Activated CD4-positive, alpha-beta T cell treated with anti-CD3 and anti-CD28 coated beads for 24 hours (primary cell): ENCODE measurements around the gene DAZAP1.

Experiments used
- DNase-seq, 2 donors: peaks; one replicate each; pipeline ENCODE4 v3.0.0-alpha.2; 2020; ENCODE audit warnings: low read depth in 2 of 2

Gene DAZAP1

DNA sequence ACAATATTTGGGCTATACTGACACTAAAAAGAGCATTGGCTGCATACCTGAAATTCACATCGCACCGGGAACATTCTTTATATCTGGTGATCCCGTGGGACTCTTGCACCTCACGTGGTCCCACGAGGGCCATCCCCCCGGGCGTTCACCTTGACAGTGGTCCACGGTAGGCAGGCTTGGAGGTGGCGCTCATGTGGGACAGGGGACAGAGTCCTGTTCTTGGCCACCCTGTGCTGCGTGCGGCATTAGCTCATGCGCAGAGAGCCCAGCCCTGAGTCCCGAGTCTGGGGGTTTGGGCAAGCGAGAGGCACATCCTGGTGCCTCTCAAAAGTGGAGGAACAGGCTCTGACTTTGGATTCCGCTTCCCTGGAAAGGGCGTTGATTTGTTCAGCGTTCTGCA lies 13.5 kb upstream of the DAZAP1 start:
- DNase-seq: no peak

DNA sequence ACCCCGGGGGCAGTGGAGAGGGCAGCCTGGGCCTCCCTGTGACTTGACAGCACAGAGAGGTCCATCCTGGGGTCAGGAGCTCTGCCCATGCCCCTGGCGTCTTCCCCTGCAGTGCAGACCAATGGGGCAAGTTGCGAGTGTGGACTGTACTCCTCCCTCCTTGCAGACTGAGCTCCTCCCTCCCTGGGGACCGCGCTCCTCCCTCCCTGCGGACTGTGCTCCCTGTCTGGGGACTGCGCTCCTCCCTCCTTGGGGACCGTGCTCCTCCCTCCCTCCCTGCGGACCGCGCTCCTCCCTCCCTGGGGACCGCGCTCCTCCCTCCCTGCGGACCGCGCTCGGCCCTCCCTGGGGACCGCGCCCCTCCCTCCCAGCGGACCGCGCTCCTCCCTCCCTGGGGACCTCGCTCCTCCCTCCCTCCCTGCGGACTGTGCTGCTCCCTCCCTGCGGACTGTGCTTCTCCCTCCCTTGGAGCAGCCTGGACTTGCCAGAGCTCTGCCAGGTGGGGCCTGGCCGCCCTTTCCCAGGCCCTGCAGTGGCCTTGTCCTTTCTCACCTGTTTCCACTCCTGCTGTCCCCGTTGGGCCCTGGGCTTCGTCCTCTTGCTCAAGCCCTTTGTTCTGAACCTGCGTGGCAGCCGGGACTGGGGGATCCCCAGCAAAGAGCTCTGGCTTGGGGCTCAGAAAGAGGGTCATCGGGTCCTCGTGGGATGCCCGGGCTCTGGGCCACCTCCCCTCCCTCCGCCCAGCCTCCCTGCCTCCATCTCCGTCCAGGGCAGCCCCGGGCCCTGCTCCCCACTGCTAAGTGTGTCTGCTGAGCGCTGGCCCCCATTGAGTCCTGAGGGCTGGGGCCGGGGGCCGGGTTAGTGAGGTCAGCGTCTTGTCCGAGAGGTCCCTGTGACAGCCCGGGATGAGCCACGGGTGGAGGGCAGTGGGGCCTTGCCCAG lies 12.9 kb upstream of the DAZAP1 start:
- no peak for DNase-seq

DNA sequence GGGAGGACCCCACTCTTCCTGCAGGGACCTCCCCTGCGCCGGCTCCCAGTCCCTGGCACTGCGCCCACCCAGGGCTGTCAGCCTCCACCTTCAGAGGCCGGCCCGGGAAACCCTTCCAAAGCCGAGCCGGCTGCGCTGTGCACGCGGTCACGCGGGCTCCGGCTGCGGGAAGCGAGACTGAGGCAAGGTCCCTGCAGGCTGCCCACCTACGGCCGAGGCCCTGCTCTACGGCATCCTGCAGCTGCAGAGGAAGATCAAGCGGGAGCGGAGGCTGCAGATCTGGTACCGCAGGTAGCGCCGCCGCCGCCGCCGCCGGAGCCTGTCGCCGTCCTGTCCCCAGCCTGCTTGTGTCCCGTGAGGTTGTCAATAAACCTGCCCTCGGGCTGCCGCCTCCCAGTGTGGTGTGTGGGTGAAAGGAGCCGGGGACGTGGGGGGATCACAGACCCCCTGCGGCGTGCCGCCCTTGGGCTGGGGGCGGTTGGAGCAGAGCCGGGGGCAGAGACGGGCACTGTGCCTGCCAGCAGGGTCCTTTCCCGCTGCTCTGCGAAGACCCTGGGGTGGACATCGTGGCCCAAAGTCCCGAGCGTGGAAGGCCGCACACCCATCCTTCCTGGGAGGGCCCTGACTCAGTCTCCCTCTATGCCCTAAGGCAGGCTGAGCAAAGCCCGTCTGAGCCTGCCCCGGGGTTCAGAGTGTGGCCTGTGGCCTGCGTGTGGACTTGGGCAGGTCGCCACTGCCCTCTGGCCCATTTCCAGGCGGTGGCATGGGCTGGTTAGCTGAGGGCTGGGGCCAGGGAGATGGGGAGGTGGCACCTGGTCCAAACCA lies 12.0 kb upstream of the DAZAP1 start:
- DNase-seq: no peak

- no peak for DNase-seq
Observed at GRCh38 chr19:1396019-1396767, 11.2 kb upstream of the DAZAP1 start.

DNA sequence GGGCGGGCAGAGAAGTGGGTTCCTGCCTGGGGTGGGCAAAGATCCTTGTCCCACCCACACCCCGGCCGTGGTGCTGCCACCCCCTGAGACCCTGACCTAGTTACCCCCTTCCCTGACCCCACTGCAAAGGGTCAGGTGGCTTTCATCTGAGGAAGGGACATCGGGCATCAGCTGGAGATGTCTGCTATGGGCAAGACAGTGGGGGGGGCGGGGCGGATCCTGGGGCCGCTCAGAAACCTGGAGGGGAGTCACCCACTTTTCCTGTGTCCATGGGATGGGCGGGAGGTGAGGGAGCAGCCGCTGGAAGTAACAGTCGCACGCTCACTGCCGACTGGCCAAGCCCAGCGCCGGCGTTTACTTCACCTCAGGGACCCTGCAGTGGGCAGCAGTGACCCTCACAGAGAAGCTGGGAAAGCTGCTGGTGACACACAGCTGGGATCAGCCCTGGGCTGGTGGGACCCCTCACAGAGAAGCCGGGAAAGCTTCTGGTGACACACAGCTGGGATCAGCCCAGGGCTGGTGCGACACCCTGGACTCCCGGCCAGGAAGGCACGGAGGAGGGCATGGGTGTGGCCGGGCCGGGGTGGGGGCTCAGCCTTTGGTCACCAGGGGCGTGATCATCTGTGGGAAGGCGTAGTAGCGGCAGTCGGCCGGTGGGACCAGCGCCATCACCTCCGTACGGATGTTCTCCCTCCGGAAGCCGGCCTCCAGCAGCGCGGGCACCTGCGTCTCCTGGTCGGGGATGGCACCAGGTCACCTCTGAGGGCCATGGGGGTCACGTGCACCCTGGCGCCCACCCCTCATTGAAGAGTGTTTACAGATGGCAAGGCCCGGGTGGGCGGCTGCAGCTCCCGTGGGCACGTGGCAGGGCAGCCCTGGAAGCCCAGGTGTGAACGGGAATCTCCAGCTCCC lies 10.4 kb upstream of the DAZAP1 start:
- DNase-seq: no peak

DNA sequence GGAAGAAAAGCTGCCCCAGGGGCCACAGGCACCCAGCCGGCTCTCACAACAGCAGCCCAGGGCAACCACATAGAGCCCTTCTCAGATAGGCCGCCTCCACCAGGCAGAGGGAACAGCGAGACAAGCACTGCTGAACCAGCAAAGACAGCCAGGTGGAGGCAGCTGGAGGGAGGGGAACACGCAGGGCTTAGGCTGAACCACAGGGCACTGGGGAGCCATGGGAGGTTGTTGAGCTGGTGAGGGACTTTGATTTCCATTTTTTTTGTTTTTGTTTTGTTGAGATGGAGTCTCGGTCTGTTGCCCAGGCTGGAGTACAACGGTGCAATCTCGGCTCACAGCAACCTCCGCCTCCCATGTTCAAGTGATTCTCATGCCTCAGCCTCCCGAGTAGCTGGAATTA lies 9.5 kb upstream of the DAZAP1 start:
- DNase-seq: no peak

DNA sequence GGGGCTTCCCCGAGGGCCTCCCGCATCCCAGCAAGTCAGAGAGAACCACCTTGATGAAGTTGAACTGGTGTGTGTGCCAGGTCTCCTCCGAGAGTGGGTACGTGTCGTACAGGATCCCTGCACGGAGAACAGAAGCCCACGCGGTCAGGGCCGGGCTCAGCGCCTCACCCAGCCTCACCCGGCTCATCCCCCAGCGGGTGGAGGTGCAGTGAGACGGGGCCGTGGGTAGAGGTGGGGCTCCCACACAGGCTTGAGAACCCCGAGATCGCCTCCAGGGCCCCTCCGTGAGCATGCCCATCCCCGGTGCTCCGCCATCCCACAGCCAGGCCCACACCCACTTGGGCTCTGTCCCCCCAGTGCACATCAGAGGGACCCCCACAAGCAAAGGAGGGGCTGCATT lies 8.3 kb upstream of the DAZAP1 start:
- DNase-seq: no peak

- DNase-seq: no peak
Observed at GRCh38 chr19:1399745-1400144, 7.6 kb upstream of the DAZAP1 start.

DNA sequence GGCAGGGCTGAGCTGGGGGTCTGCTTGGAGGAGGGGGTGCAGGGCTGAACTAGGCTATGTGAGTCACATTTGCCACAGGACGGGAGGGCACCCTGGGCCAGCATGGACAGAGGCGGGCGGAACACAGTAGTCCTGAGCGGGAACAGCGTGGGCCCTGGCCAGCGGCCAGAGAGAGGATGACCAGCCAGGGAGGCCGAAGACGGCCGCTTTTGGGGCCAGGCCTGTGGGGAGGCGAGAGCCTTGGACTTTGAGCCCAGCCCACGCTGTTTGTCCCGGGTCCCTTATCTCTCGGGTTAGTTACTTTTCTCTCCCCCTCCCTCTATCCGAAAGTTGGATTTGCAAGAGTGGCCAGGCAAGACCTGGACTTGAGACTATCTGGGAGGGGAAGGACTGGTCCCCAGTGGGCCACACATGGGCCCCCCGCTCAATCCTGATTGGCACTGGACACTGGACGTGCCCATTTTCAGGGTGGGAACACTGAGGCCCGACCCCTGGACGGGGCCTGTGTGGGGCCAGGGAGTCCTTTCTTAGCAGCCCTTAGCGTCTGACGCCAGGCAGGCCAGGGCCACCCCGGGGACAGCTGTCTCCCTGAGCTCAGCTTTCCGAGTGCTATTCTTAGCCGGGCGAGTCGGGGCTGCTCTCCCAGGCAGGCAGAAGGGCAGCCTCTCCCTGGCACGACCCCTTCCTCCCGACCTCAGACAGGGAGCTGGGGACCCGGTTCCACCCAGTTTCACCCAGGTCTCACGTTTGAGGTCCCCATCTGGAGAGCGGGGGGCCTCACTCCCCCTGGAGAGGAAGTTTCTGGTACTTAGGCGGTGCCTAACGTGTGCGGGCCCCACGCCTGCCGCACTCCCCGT lies 6.9 kb upstream of the DAZAP1 start:
- no peak for DNase-seq

- DNase-seq: peak; percentile 39 to 51
Observed at GRCh38 chr19:1401138-1401888, 6.1 kb upstream of the DAZAP1 start, which contains the start of gene GAMT. GAMT (minus strand) TSS chr19:1401542; CDS start chr19:1401476, 66 bp downstream.

- DNase-seq: no peak
Observed at GRCh38 chr19:1401889-1402217, 5.5 kb upstream of the DAZAP1 start.

DNA sequence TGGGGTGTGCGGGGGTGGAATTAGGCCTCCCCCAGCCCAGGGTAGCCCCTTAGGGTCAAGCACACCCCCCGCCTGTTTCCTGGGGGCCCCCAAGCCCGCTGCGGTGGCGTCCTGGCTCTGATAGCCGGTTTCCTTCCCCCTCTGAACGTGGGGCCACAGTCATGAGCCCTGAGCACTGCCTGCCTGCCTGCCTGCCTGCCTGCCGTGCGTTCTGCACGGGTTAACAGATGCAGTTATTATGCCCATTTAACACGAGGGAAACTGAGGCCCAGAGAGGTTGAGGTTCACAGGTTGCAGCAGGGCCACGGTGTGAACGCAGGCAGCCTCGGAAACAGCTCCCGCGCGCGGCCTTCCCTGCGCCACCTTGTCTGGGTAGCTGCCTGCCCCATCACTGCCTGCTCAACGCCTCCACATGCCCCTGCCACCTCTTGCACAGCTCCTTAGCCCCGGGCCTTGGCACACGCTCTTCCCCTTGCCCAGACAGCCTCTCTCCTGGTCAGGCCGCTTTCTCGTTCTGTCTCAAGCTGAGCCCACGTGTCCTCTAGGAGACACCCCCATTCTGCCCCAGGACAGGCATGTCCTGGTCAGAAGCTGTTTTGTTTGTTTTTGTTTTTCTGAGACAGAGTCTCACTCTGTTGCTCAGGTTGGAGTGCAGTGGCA lies 4.8 kb upstream of the DAZAP1 start:
- no peak for DNase-seq

- DNase-seq: peak; percentile 98 to 99
Observed at GRCh38 chr19:1406774-1407527, 435 bp upstream of the DAZAP1 start.

DNA sequence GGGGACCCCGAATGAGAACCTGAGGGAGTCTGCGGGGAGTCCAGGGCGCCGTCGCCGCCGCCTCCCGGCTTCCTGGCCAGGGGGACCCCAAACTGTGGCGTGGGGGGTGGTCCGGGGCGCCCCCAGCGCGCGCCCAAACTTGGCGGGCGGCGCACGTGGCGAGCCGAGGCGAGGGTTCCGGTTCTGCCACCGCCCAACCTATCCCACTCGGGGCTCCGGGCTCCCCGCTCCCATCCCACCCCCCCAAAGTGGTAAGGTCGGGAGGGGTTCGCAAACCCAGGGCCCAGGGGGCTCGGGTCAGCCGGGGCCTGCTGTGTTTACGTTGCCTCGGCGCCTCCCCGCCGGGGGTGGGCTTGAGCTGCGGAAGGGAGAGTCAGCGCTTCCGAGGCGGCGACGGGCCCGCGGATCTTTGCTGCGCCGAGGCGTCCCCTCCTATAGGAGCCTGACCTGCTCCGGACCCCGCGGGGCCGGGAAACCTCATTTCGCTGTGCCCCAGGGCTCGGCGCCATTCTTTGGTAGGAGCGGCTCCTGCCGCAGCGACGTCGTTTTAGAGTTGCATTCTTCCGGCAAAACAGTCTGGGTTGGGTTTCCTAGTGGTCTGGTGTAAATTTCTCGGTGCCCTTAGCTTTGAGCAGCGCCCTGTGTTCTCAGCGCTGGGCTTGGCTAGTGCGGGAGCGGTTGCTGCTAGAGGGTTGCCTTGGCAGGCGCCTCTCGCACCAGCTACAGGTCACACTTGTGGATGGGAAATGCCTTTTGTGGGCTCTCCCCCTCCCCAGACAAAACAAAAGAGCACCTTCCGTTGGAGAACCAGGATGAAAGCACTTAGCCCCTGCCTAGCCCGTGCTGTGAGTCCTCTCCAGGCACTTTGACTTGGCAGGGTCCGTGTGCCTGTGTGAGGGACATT lies 1.2 kb downstream of the DAZAP1 start:
- DNase-seq: peak in 1 of 2 donors; percentile 30

DNA sequence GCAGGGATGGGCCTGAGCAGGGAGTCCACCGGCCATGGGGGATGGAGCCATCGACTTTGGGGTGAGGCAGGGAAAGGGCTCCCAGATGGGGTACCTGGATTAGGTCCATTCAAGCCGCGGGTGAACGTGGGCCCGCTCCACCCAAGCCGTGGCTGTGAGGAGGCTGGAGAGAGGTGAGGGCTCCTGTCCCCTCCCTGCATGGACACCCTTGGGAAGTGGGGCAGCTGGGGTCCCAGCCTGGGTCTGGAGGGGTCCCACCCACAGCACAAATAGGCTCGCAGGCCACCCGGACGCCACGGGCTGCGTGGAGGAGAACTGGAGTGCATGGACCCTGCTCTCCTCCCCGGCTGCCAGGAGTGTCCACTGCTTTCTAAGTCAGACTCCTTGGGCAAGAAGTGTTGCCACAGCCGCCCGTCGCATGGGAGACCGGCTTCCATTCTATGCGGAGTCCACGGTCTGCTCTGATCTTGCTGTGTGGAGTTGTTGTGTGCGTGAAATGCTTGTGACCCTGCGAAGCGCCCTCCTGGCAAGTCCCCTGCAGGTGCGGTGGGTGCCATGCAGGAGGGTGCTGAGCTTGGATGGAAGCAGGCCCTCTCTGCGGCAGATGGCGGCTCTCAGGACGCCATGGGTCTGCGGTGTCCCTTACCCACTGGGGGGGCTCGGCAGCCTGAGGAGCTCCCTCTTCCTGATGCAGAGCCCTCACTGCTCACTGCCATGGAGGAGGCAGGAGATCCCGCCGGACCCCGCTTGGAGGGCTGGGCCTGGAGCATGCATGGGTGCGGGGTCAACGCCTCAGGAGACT lies 2.0 kb downstream of the DAZAP1 start:
- DNase-seq: no peak

- DNase-seq: no peak
Observed at GRCh38 chr19:1410136-1410786, 2.9 kb downstream of the DAZAP1 start.
